IgD-negative memory B cell (primary cell): ENCODE results near the gene CCZ1. TPM values are rescaled to one million over a fixed set of nuclear protein-coding genes. Genes with fewer than 3 reads are reported as not detected.
"Not testable (repeated sequence)": the region's sequence is repeated elsewhere in the genome, so short reads cannot be mapped to it uniquely, and the experiment has no call there.

Experiments
- H3K27ac Mint-ChIP-seq, 3 donors: one replicate each; pipeline ENCODE4 v1.8.0; 2020 to 2022; ENCODE audit warnings: mild to moderate bottlenecking in 3 of 3, mixed read lengths in 3 of 3, moderate library complexity in 1 of 3
- H3K27me3 Mint-ChIP-seq: one replicate; pipeline ENCODE4 v1.8.0; 2021; ENCODE audit warnings: mixed read lengths
- H3K36me3 Mint-ChIP-seq: one replicate; pipeline ENCODE4 v1.8.0; 2020; ENCODE audit warnings: mild to moderate bottlenecking, mixed read lengths
- H3K4me1 Mint-ChIP-seq, 3 donors: one replicate each; pipeline ENCODE4 v1.8.0; 2020 to 2022; ENCODE audit warnings: mixed read lengths in 3 of 3, mild to moderate bottlenecking in 1 of 3
- H3K4me3 Mint-ChIP-seq, 4 donors: one replicate each; pipeline ENCODE4 v1.8.0; 2020 to 2022; ENCODE audit warnings: mild to moderate bottlenecking in 4 of 4, mixed read lengths in 4 of 4, moderate library complexity in 3 of 4
- H3K9me3 Mint-ChIP-seq, 3 donors: one replicate each; pipeline ENCODE4 v1.8.0; 2020 to 2021; ENCODE audit warnings: mixed read lengths in 3 of 3, mild to moderate bottlenecking in 1 of 3
- polyA plus RNA-seq: library from polyadenylated mRNA; unstranded; fragments of 300-500 nt; fragmentation: Illumina TruSeq; gene quantifications from one replicate; pipeline ENCODE4 v1.2.3, GENCODE V29; 2021

CCZ1 gene
- polyA plus RNA-seq, 1 donor from 2014 or later, result 39.9 TPM

GRCh38 chr7:5963810-5964209 lies 65.3 kb downstream of the CCZ1 start:
- not testable (repeated sequence) for H3K9me3 Mint-ChIP-seq, H3K4me3 Mint-ChIP-seq, H3K36me3 Mint-ChIP-seq, H3K4me1 Mint-ChIP-seq, H3K27me3 Mint-ChIP-seq, H3K27ac Mint-ChIP-seq

- H3K4me1 Mint-ChIP-seq, H3K27me3 Mint-ChIP-seq, H3K27ac Mint-ChIP-seq, H3K4me3 Mint-ChIP-seq, H3K36me3 Mint-ChIP-seq, H3K9me3 Mint-ChIP-seq: not testable (repeated sequence)
Measured at GRCh38 chr7:5970347-5970911, 71.9 kb downstream of the CCZ1 start, which contains the start of gene RSPH10B. RSPH10B (minus strand) TSS chr7:5970689; CDS start chr7:5967116, 3,573 bp downstream.

GRCh38 chr7:5973580-5973979 lies 75.0 kb downstream of the CCZ1 start:
- H3K36me3 Mint-ChIP-seq, H3K27me3 Mint-ChIP-seq, H3K9me3 Mint-ChIP-seq: not testable (repeated sequence)

More at GRCh38 chr7:5973580-5973979, 75.0 kb downstream of the CCZ1 start:
- not testable (repeated sequence) for H3K27ac Mint-ChIP-seq, H3K4me1 Mint-ChIP-seq, H3K4me3 Mint-ChIP-seq

Other genes with a start within 250 kb of the CCZ1 start
- 31.6 TPM for gene RNF216, start 117.1 kb upstream of the CCZ1 start, polyA plus RNA-seq
- gene OCM, start 17.9 kb upstream of the CCZ1 start, polyA plus RNA-seq, result not detected
- gene RSPH10B, start 72.0 kb downstream of the CCZ1 start, polyA plus RNA-seq, result not detected
- gene PMS2, start 110.3 kb downstream of the CCZ1 start, polyA plus RNA-seq, result 14.2 TPM
- 25.9 TPM for gene AIMP2, start 110.5 kb downstream of the CCZ1 start, polyA plus RNA-seq
- 0.24 TPM for gene ANKRD61, start 132.6 kb downstream of the CCZ1 start, polyA plus RNA-seq
- 128 TPM for gene EIF2AK1, start 160.4 kb downstream of the CCZ1 start, polyA plus RNA-seq
- gene USP42, start 206.2 kb downstream of the CCZ1 start, polyA plus RNA-seq, result 11.9 TPM